Stomach (tissue), 4 donors: Measurements from ENCODE around the gene PIP4K2A.

Experiments used
- CTCF ChIP-seq, 7 experiments: fragments of 450-650 bp in 4 of 7; fragments of 200-600 bp in 3 of 7; sonication (generic) in 3 of 7; IDR thresholded peaks; one replicate each; pipeline ENCODE4 v1.5.1; 2016 to 2019; ENCODE audit warnings: antibody characterized with exemption in 7 of 7, control low read depth in 2 of 7, mild to moderate bottlenecking in 1 of 7
- EP300 ChIP-seq: sonication (generic); formaldehyde crosslinking; IDR thresholded peaks from one replicate; pipeline ENCODE4 v1.6.1; 2017; ENCODE audit warnings: antibody characterized with exemption
- POLR2A ChIP-seq, 4 donors: fragments of 450-650 bp; IDR thresholded peaks; one replicate each; pipeline ENCODE4 v1.6.1; 2016; ENCODE audit warnings: antibody characterized with exemption in 4 of 4, control low read depth in 2 of 4, mild to moderate bottlenecking in 1 of 4, moderate library complexity in 1 of 4

GRCh38 chr10:22643775-22644174, 70.6 kb downstream of the PIP4K2A start:
- TF ChIP-seq CTCF (IDR thresholded peaks at IDR 0.05) (no peak), EP300 (no peak), POLR2A (IDR thresholded peaks at IDR 0.05) (no peak)
